Endothelial cell of umbilical vein (primary cell): ENCODE measurements around the gene LZTS2. TPM values are rescaled to one million over a fixed set of nuclear protein-coding genes. Genes with fewer than 3 reads are reported as not detected.

ENCODE experiments used
- BruUV-seq: library from RNA; stranded (reverse); fragments of 400-500 nt; replicated peaks from 2 replicates; lab custom pipeline; 2021; lab: Mats Ljungman, UMichigan
- CTCF ChIA-PET: fragments of 300-600, 350-600 bp; sonication (Branson Sonifier 250); formaldehyde crosslinking; loops from one replicate; lab custom pipeline; 2021; ENCODE audit warnings: antibody characterized with exemption, inconsistent platforms; lab: Charles Lee
- POLR2A ChIA-PET: fragments of 300-600, 350-600 bp; sonication (Branson Sonifier 250); formaldehyde crosslinking; loops from one replicate; lab custom pipeline; 2021; ENCODE audit warnings: antibody characterized with exemption, inconsistent platforms; lab: Charles Lee
- DNase-seq: peaks from one replicate; pipeline ENCODE4 v3.0.0-alpha.2; 2011; ENCODE audit warnings: low read depth, low spot score
- FAIRE-seq: peaks from 2 replicates; lab custom pipeline; 2011; peaks lifted over from hg19 to GRCh38; lab: Jason Lieb, UNC
- H2AFZ ChIP-seq: 2 replicates; pipeline ENCODE4 v1.6.0; 2012; ENCODE audit warnings: low read depth, low read length, control low read depth, inconsistent platforms
- H3K27ac ChIP-seq: 2 replicates; pipeline ENCODE4 v1.5.1; 2011; ENCODE audit warnings: low read depth, mild to moderate bottlenecking, control low read depth, low read length, moderate library complexity; ENCODE audit not compliant: insufficient read depth
- H3K27me3 ChIP-seq, 2 experiments: 2 replicates each; pipeline versions ENCODE4 v1.6.0 to v1.6.1; 2011; ENCODE audit warnings: low read length in 2 of 2, mixed read lengths in 1 of 2; ENCODE audit not compliant: control insufficient read depth in 2 of 2, insufficient read depth in 2 of 2
- H3K36me3 ChIP-seq, 2 experiments: 2 replicates in 1 of 2; 3 replicates in 1 of 2; pipeline ENCODE4 v1.5.1; 2011; ENCODE audit warnings: low read length in 2 of 2, mild to moderate bottlenecking in 1 of 2, moderate library complexity in 1 of 2; ENCODE audit not compliant: control insufficient read depth in 2 of 2, insufficient read depth in 2 of 2; ENCODE audit errors: extremely low read depth in 1 of 2
- H3K4me1 ChIP-seq: 3 replicates; pipeline ENCODE4 v1.5.1; 2011; ENCODE audit warnings: mild to moderate bottlenecking, low read length; ENCODE audit not compliant: control insufficient read depth, insufficient read depth; ENCODE audit errors: extremely low read depth
- H3K4me2 ChIP-seq: 2 replicates; pipeline ENCODE4 v1.6.1; 2011; ENCODE audit warnings: low read length, control low read depth, mixed read lengths; ENCODE audit not compliant: insufficient read depth
- H3K4me3 ChIP-seq, 3 experiments: fragments of 200-600 bp in 1 of 3; sonication (generic), shearing (Covaris generic) in 1 of 3; replicated peaks in 1 of 3; 2 replicates each; pipeline ENCODE4 v1.5.1; 2011 to 2016; ENCODE audit warnings: control low read depth in 3 of 3, low read length in 3 of 3, mild to moderate bottlenecking in 2 of 3, inconsistent platforms in 1 of 3, low read depth in 1 of 3, moderate library complexity in 1 of 3; ENCODE audit not compliant: insufficient read depth in 1 of 3
- H3K79me2 ChIP-seq: 2 replicates; pipeline ENCODE4 v1.6.0; 2012; ENCODE audit warnings: low read length, inconsistent platforms; ENCODE audit not compliant: control insufficient read depth, insufficient read depth
- H3K9ac ChIP-seq: replicated peaks from 2 replicates; pipeline ENCODE3; 2011; ENCODE audit warnings: low read length, control low read depth; ENCODE audit not compliant: insufficient read depth; ENCODE audit errors: extremely low read depth
- H3K9me1 ChIP-seq: replicated peaks from 3 replicates; pipeline ENCODE4 v1.6.0; 2011; ENCODE audit warnings: mild to moderate bottlenecking, low read length; ENCODE audit not compliant: control insufficient read depth, insufficient read depth; ENCODE audit errors: extremely low read depth
- H3K9me3 ChIP-seq: replicated peaks from 2 replicates; pipeline ENCODE4 v1.5.1; 2012; ENCODE audit warnings: low read length, inconsistent platforms; ENCODE audit not compliant: control insufficient read depth, insufficient read depth
- H4K20me1 ChIP-seq: replicated peaks from 2 replicates; pipeline ENCODE3; 2011; ENCODE audit warnings: mild to moderate bottlenecking, low read length; ENCODE audit not compliant: control insufficient read depth, insufficient read depth; ENCODE audit errors: extremely low read depth
- EZH2 ChIP-seq: IDR thresholded peaks from 2 replicates; pipeline ENCODE4 v1.6.1; 2012; ENCODE audit warnings: borderline replicate concordance, low read depth, mild to moderate bottlenecking, moderate library complexity, low read length, inconsistent platforms; ENCODE audit not compliant: severe bottlenecking
- FOS ChIP-seq: IDR thresholded peaks from 2 replicates; pipeline ENCODE4 v1.6.1; 2011; ENCODE audit warnings: mild to moderate bottlenecking, low read length, moderate library complexity, borderline replicate concordance; ENCODE audit not compliant: insufficient read depth
- GATA2 ChIP-seq: IDR thresholded peaks from 2 replicates; pipeline ENCODE4 v1.7.0; 2011; ENCODE audit warnings: low read depth, mild to moderate bottlenecking, moderate library complexity, mixed read lengths, low read length; ENCODE audit not compliant: insufficient read length, insufficient read depth
- JUN ChIP-seq: IDR thresholded peaks from 2 replicates; pipeline ENCODE4 v1.6.1; 2011; ENCODE audit warnings: borderline replicate concordance, low read depth; ENCODE audit not compliant: insufficient read length, insufficient read depth
- MAX ChIP-seq: IDR thresholded peaks from 2 replicates; pipeline ENCODE4 v1.6.1; 2011; ENCODE audit not compliant: insufficient read depth, insufficient read length
- MYC ChIP-seq: IDR thresholded peaks from one replicate; pipeline ENCODE4 v1.6.1; 2011; ENCODE audit warnings: mild to moderate bottlenecking, low read depth, low read length
- POLR2A ChIP-seq: IDR thresholded peaks from 2 replicates; pipeline ENCODE4 v1.6.1; 2012; ENCODE audit warnings: low read depth, mild to moderate bottlenecking, control low read depth, low read length
- POLR2AphosphoS5 ChIP-seq: IDR thresholded peaks from 2 replicates; pipeline ENCODE4 v1.6.1; 2012; ENCODE audit warnings: low read depth, mild to moderate bottlenecking, control low read depth, low read length, moderate library complexity; ENCODE audit not compliant: insufficient read depth
- dilution Hi-C: fragments of 300-500 bp; cut with MboI; formaldehyde crosslinking; loops from one replicate; pipeline ENCODE4 v1.15.0; 2019; ENCODE audit warnings: low sequenced_read_pairs; ENCODE audit not compliant: extremely low pct_ligation_motif_present
- intact Hi-C: fragments of 100-400 bp; cut with micrococcal nuclease; formaldehyde crosslinking; loops from one replicate; pipeline ENCODE4 v1.10.0; 2022
- polyA plus RNA-seq, 4 experiments: library from polyadenylated mRNA; depleted of rRNA in 3 of 4; stranded (reverse) in 3 of 4; unstranded in 1 of 4; fragments of >200 nt; gene quantifications; 2 replicates each; pipeline versions ENCODE4 v1.2.1 to v1.2.3, GENCODE V29; 2011 to 2012; ENCODE audit warnings: missing spikeins in 1 of 4
- total RNA-seq: library from RNA; stranded (reverse); gene quantifications from 2 replicates; pipeline ENCODE4 v1.2.3, GENCODE V29; 2021
- TF ChIP-seq, protein P1 (sequence below), 2 donors: IDR thresholded peaks; 1 replicate in 1 of 2; 2 replicates in 1 of 2; pipeline ENCODE4 v1.5.1; 2011; ENCODE audit warnings: low read length in 2 of 2, mild to moderate bottlenecking in 2 of 2, moderate library complexity in 2 of 2, control low read depth in 1 of 2, inconsistent platforms in 1 of 2, low read depth in 1 of 2; ENCODE audit not compliant: insufficient read depth in 1 of 2; ENCODE audit errors: extremely low read depth in 1 of 2

LZTS2 gene
- total and polyA plus RNA-seq, 2 donors (not counting 3 experiments of a cell fraction or from before 2014, with no cell fraction given): 70.8 to 79.5 TPM

GRCh38 chr10:100972115-100972903 lies 27.3 kb upstream of the LZTS2 start:
- Histone ChIP-seq H4K20me1 (no peaks in the 10 kb centered on the region), H3K9me3 (no peaks in the 10 kb centered on the region), H3K27me3 (no peaks in the 10 kb centered on the region), H3K4me2 (no peak overlapping the region), H3K9me1 (no peaks in the 10 kb centered on the region), H3K4me3 (no peak overlapping the region), H3K9ac (no peak overlapping the region), H2AFZ (no peak overlapping the region), H3K36me3 (no peaks in the 10 kb centered on the region), H3K4me1 (peaks cover 12% of the 10 kb centered on the region), H3K27ac (no peak overlapping the region), H3K79me2 (no peaks in the 10 kb centered on the region)
- no peak for DNase-seq
- POLR2A ChIA-PET: no interaction called here
- TF ChIP-seq, protein P1, sequence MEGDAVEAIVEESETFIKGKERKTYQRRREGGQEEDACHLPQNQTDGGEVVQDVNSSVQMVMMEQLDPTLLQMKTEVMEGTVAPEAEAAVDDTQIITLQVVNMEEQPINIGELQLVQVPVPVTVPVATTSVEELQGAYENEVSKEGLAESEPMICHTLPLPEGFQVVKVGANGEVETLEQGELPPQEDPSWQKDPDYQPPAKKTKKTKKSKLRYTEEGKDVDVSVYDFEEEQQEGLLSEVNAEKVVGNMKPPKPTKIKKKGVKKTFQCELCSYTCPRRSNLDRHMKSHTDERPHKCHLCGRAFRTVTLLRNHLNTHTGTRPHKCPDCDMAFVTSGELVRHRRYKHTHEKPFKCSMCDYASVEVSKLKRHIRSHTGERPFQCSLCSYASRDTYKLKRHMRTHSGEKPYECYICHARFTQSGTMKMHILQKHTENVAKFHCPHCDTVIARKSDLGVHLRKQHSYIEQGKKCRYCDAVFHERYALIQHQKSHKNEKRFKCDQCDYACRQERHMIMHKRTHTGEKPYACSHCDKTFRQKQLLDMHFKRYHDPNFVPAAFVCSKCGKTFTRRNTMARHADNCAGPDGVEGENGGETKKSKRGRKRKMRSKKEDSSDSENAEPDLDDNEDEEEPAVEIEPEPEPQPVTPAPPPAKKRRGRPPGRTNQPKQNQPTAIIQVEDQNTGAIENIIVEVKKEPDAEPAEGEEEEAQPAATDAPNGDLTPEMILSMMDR (IDR thresholded peaks at IDR 0.05; ENCODE audit: extremely low read depth in 1 of 2, insufficient read depth in 1 of 2, low read depth in 1 of 2, low read length in 2 of 2): no peak
- TF ChIP-seq GATA2 (no peak), POLR2AphosphoS5 (no peak), JUN (no peak), FOS (no peak), POLR2A (no peak), MAX (no peak), EZH2 (no peak), MYC (no peak)
- CTCF ChIA-PET: interaction anchor here (2.1 kb wide), 1 partner anchor 42 kb away, joined by 9 read pairs; no protein-coding TSS in a partner anchor
- intact Hi-C loops: no loop called here
- no peak for FAIRE-seq
- no TSS peak for BruUV-seq
- dilution Hi-C loops: no loop called here
